Esophagus squamous epithelium (tissue), 4 donors: ENCODE results near the gene LRRN4.

Experiments
- POLR2A ChIP-seq, 4 donors: fragments of 450-650 bp; IDR thresholded peaks; one replicate each; pipeline ENCODE4 v1.6.1; 2017; ENCODE audit warnings: antibody characterized with exemption in 4 of 4, mild to moderate bottlenecking in 4 of 4, moderate library complexity in 3 of 4
- TF ChIP-seq, protein P1 (sequence below), 6 experiments: fragments of 450-650 bp in 4 of 6; fragments of 200-600 bp in 2 of 6; sonication (generic) in 2 of 6; IDR thresholded peaks; one replicate each; pipeline ENCODE4 v1.5.1; 2016 to 2019; ENCODE audit warnings: antibody characterized with exemption in 6 of 6, mild to moderate bottlenecking in 4 of 6, moderate library complexity in 4 of 6

DNA sequence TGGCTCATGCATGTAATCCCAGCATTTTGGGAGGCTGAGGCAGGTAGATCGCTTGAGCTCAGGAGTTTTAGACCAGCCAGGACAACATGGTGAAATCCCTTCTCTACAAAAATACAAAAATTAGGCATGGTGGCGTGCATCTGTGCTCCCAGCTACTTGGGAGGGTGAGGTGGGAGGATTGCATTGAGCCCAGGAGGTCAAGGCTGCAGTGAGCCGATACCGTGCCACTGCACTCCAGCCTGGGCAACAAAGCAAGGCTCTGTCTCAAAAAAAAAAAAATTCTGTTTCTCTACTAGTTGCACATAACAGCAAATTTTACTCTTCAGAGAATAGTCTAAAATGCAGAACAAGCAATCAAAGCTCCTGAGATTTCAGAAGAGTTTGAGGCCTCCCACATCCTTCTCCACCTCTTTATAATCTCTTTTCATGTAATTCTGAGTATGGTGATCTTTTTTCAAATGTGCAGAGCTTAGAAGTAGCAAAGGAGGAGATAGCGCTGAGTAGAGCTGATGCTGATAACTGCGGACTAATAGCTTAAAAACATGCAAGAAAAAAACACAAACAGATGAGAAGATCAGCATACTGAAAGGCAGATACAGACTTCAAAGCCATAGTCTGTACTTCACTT is 23.3 kb downstream of the LRRN4 start:
- TF ChIP-seq, protein P1, sequence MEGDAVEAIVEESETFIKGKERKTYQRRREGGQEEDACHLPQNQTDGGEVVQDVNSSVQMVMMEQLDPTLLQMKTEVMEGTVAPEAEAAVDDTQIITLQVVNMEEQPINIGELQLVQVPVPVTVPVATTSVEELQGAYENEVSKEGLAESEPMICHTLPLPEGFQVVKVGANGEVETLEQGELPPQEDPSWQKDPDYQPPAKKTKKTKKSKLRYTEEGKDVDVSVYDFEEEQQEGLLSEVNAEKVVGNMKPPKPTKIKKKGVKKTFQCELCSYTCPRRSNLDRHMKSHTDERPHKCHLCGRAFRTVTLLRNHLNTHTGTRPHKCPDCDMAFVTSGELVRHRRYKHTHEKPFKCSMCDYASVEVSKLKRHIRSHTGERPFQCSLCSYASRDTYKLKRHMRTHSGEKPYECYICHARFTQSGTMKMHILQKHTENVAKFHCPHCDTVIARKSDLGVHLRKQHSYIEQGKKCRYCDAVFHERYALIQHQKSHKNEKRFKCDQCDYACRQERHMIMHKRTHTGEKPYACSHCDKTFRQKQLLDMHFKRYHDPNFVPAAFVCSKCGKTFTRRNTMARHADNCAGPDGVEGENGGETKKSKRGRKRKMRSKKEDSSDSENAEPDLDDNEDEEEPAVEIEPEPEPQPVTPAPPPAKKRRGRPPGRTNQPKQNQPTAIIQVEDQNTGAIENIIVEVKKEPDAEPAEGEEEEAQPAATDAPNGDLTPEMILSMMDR (IDR thresholded peaks at IDR 0.05): no peak
- TF ChIP-seq POLR2A (IDR thresholded peaks at IDR 0.05): no peak
